Duodenal mucosa (tissue), 2 donors: ENCODE results near the gene ANO1.

Source experiments
- H3K27ac ChIP-seq: one replicate; pipeline ENCODE4 v1.7.0; 2013; ENCODE audit warnings: low read depth, low read length
- H3K27me3 ChIP-seq, 2 donors: one replicate each; pipeline ENCODE4 v1.7.0; 2013; ENCODE audit warnings: low read length in 2 of 2, control low read depth in 1 of 2; ENCODE audit not compliant: insufficient read depth in 2 of 2, control insufficient read depth in 1 of 2
- H3K36me3 ChIP-seq, 2 donors: one replicate each; pipeline ENCODE4 v1.7.0; 2013; ENCODE audit warnings: low read length in 2 of 2, control low read depth in 1 of 2; ENCODE audit not compliant: insufficient read depth in 2 of 2, control insufficient read depth in 1 of 2
- H3K4me1 ChIP-seq, 2 donors: one replicate each; pipeline ENCODE4 v1.7.0; 2013; ENCODE audit warnings: low read length in 2 of 2, control low read depth in 1 of 2; ENCODE audit not compliant: insufficient read depth in 2 of 2, control insufficient read depth in 1 of 2
- H3K4me3 ChIP-seq, 2 donors: one replicate each; pipeline ENCODE4 v1.7.0; 2013; ENCODE audit warnings: low read length in 2 of 2, low read depth in 1 of 2
- H3K9ac ChIP-seq, 2 donors: one replicate each; pipeline ENCODE4 v1.7.0; 2013; ENCODE audit warnings: low read length in 2 of 2, low read depth in 1 of 2
- H3K9me3 ChIP-seq, 2 donors: one replicate each; pipeline ENCODE4 v1.7.0; 2013; ENCODE audit warnings: low read length in 2 of 2, control low read depth in 1 of 2; ENCODE audit not compliant: control insufficient read depth in 1 of 2

ANO1 gene

GRCh38 chr11:70123711-70124110, 45.6 kb downstream of the ANO1 start:
- H3K4me3 ChIP-seq: no peak overlapping the region
- no peaks in the 10 kb centered on the region for H3K36me3 ChIP-seq
- no peaks in the 10 kb centered on the region for H3K4me1 ChIP-seq
- no peaks in the 10 kb centered on the region for H3K27me3 ChIP-seq
- H3K9ac ChIP-seq: no peak overlapping the region
- H3K9me3 ChIP-seq: no peaks in the 10 kb centered on the region
- no peak overlapping the region for H3K27ac ChIP-seq

GRCh38 chr11:70124321-70125000, 46.3 kb downstream of the ANO1 start:
- H3K9me3 ChIP-seq: no peaks in the 10 kb centered on the region
- no peaks in the 10 kb centered on the region for H3K27me3 ChIP-seq
- no peaks in the 10 kb centered on the region for H3K4me1 ChIP-seq
- no peaks in the 10 kb centered on the region for H3K36me3 ChIP-seq
- H3K9ac ChIP-seq: no peak overlapping the region
- no peak overlapping the region for H3K4me3 ChIP-seq
- H3K27ac ChIP-seq: no peak overlapping the region

GRCh38 chr11:70126494-70126893, 48.4 kb downstream of the ANO1 start:
- Histone ChIP-seq H3K27me3 (no peaks in the 10 kb centered on the region), H3K27ac (no peak overlapping the region), H3K4me1 (no peaks in the 10 kb centered on the region), H3K9ac (no peak overlapping the region), H3K4me3 (no peak overlapping the region), H3K9me3 (no peaks in the 10 kb centered on the region), H3K36me3 (no peaks in the 10 kb centered on the region)

GRCh38 chr11:70127653-70128434, 49.7 kb downstream of the ANO1 start:
- H3K27ac ChIP-seq: no peak overlapping the region

GRCh38 chr11:70128435-70128906, 50.4 kb downstream of the ANO1 start:
- H3K27ac ChIP-seq: no peak overlapping the region
- no peaks in the 10 kb centered on the region for H3K4me1 ChIP-seq
- H3K36me3 ChIP-seq: no peaks in the 10 kb centered on the region
- H3K4me3 ChIP-seq: no peak overlapping the region
- H3K9ac ChIP-seq: no peak overlapping the region
- no peaks in the 10 kb centered on the region for H3K9me3 ChIP-seq
- no peaks in the 10 kb centered on the region for H3K27me3 ChIP-seq

More at GRCh38 chr11:70127653-70128434, 49.7 kb downstream of the ANO1 start:
- no peaks in the 10 kb centered on the region for H3K9me3 ChIP-seq
- H3K9ac ChIP-seq: no peak overlapping the region
- no peaks in the 10 kb centered on the region for H3K27me3 ChIP-seq
- no peaks in the 10 kb centered on the region for H3K36me3 ChIP-seq
- H3K4me1 ChIP-seq: no peaks in the 10 kb centered on the region
- H3K4me3 ChIP-seq: no peak overlapping the region

- Histone ChIP-seq H3K27ac (no peak overlapping the region), H3K27me3 (no peaks in the 10 kb centered on the region), H3K4me3 (no peak overlapping the region)
These were observed 51.0 kb downstream of the ANO1 start for GRCh38 chr11:70129051-70129592.

GRCh38 chr11:70130636-70131035, 52.5 kb downstream of the ANO1 start:
- no peak overlapping the region for H3K9ac ChIP-seq
- H3K36me3 ChIP-seq: no peaks in the 10 kb centered on the region
- no peaks in the 10 kb centered on the region for H3K27me3 ChIP-seq
- H3K4me1 ChIP-seq: peaks cover 0 to 1% of the 10 kb centered on the region in 2 donors
- H3K4me3 ChIP-seq: no peak overlapping the region
- no peak overlapping the region for H3K27ac ChIP-seq
- H3K9me3 ChIP-seq: no peaks in the 10 kb centered on the region

More at GRCh38 chr11:70129051-70129592, 51.0 kb downstream of the ANO1 start:
- H3K9me3 ChIP-seq: no peaks in the 10 kb centered on the region
- H3K9ac ChIP-seq: no peak overlapping the region
- no peaks in the 10 kb centered on the region for H3K4me1 ChIP-seq
- no peaks in the 10 kb centered on the region for H3K36me3 ChIP-seq

- H3K9ac ChIP-seq: no peak overlapping the region
- no peaks in the 10 kb centered on the region for H3K27me3 ChIP-seq
- no peak overlapping the region for H3K4me3 ChIP-seq
- H3K9me3 ChIP-seq: no peaks in the 10 kb centered on the region
- no peak overlapping the region for H3K27ac ChIP-seq
- H3K4me1 ChIP-seq: peaks cover 0 to 3% of the 10 kb centered on the region in 2 donors
- no peaks in the 10 kb centered on the region for H3K36me3 ChIP-seq
These were observed 53.6 kb downstream of the ANO1 start for GRCh38 chr11:70131606-70132190.

GRCh38 chr11:70132641-70133040, 54.5 kb downstream of the ANO1 start:
- no peaks in the 10 kb centered on the region for H3K27me3 ChIP-seq
- no peak overlapping the region for H3K4me3 ChIP-seq
- H3K9ac ChIP-seq: no peak overlapping the region
- peaks cover 0 to 3% of the 10 kb centered on the region in 2 donors for H3K4me1 ChIP-seq
- H3K9me3 ChIP-seq: no peaks in the 10 kb centered on the region
- H3K27ac ChIP-seq: no peak overlapping the region
- no peaks in the 10 kb centered on the region for H3K36me3 ChIP-seq
